ENCODE results near the gene DNAH17. TPM values are rescaled to one million over a fixed set of nuclear protein-coding genes. Genes with fewer than 3 reads are reported as not detected.

DNAH17 gene
- total RNA-seq, 1 experiment from 2014 or later, result 0.69 TPM

- Histone ChIP-seq H4K20me1 (ENCODE audit: insufficient read depth) (no peaks in the 10 kb centered on the region), H3K9me3 (ENCODE audit: control insufficient read depth in 1 of 2, insufficient read depth in 1 of 2, low read depth in 1 of 2, low read length in 2 of 2) (no peaks in the 10 kb centered on the region), H3K79me2 (ENCODE audit: insufficient read depth, low read length) (no peaks in the 10 kb centered on the region), H3K27ac (ENCODE audit: low read depth, low read length) (no peak overlapping the region), H3K36me3 (ENCODE audit: control insufficient read depth in 1 of 2, insufficient read depth in 2 of 2, low read length in 2 of 2) (no peaks in the 10 kb centered on the region), H3K4me1 (ENCODE audit: control insufficient read depth in 1 of 2, insufficient read depth in 2 of 2, low read length in 2 of 2) (no peaks in the 10 kb centered on the region), H3K9ac (ENCODE audit: low read length) (no peak overlapping the region), H3K9me2 (ENCODE audit: insufficient read depth) (no peaks in the 10 kb centered on the region), H3K4me3 (replicated peaks in 1 of 2; ENCODE audit: low read depth in 1 of 2, low read length in 2 of 2) (no peak overlapping the region), H3K4me2 (ENCODE audit: low read length) (no peak overlapping the region), H3K27me3 (ENCODE audit: insufficient read depth, low read length) (peaks cover 12% of the 10 kb centered on the region), H2AFZ (ENCODE audit: low read depth, low read length, poor library complexity, severe bottlenecking) (no peak overlapping the region)
- ChIA-PET POLR2A (no interaction called here), CTCF (no interaction called here), RAD21 (ENCODE audit: low non-redundant PET in 1 of 2, low total read pairs in 2 of 2, uncharacterized antibody in 2 of 2, unreplicated experiment in 2 of 2) (no interaction called here)
- no peak for ATAC-seq
- TF ChIP-seq SIN3A (IDR thresholded peaks at IDR 0.05; ENCODE audit: low read depth), result no peak
- no peak for TF ChIP-seq ELF1 (IDR thresholded peaks at IDR 0.05; ENCODE audit: borderline replicate concordance, low read depth)
- no peak for TF ChIP-seq SRF (IDR thresholded peaks at IDR 0.05; ENCODE audit: low read depth)
- TF ChIP-seq RAD21 (IDR thresholded peaks at IDR 0.05; ENCODE audit: low read depth), result no peak
- no peak for TF ChIP-seq ZFX (IDR thresholded peaks at IDR 0.05)
- TF ChIP-seq MAX (IDR thresholded peaks at IDR 0.05), result no peak
- TF ChIP-seq FOSL1 (IDR thresholded peaks at IDR 0.05; ENCODE audit: low read depth), result no peak
- no peak for DNase-seq (ENCODE audit: low read depth, low spot score)
- intact Hi-C loops (cut with micrococcal nuclease), result no loop called here
- BruUV-seq (replicated peaks), result no TSS peak
These were observed 66.8 kb downstream of the DNAH17 start for GRCh38 chr17:78510141-78511075.

DNA sequence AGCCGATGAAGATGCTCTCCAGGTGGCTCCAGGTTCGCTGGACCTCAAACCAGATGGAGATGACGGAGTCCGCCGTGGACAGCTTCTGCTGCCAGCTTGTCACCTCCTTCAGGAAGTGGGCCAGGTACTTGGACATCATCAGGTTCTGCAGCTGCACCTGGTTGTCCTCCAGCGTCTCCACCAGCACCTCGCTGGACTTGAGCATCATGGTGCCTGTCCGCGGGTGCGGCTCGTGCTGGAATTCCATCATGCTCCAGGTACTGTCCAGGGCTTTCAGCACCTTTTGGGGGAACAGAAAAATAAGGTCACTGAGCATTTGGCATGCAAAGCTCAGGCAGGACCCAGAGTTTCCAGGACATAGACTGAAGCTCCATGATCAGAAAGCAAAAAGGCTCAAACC lies 69.7 kb downstream of the DNAH17 start:
- no peak overlapping the region for H2AFZ ChIP-seq (ENCODE audit: low read depth, low read length, poor library complexity, severe bottlenecking)
- H3K27me3 ChIP-seq (ENCODE audit: insufficient read depth, low read length), result peaks cover 12% of the 10 kb centered on the region
- H3K9me2 ChIP-seq (ENCODE audit: insufficient read depth), result no peaks in the 10 kb centered on the region
- H3K4me3 ChIP-seq (replicated peaks in 1 of 2; ENCODE audit: low read depth in 1 of 2, low read length in 2 of 2), result no peak overlapping the region
- ChIA-PET POLR2A (no interaction called here), CTCF (no interaction called here), RAD21 (ENCODE audit: low non-redundant PET in 1 of 2, low total read pairs in 2 of 2, uncharacterized antibody in 2 of 2, unreplicated experiment in 2 of 2) (no interaction called here)
- H3K4me2 ChIP-seq (ENCODE audit: low read length), result no peak overlapping the region
- H3K27ac ChIP-seq (ENCODE audit: low read depth, low read length), result no peak overlapping the region
- H3K36me3 ChIP-seq (ENCODE audit: control insufficient read depth in 1 of 2, insufficient read depth in 2 of 2, low read length in 2 of 2), result no peaks in the 10 kb centered on the region
- H3K4me1 ChIP-seq (ENCODE audit: control insufficient read depth in 1 of 2, insufficient read depth in 2 of 2, low read length in 2 of 2), result no peaks in the 10 kb centered on the region
- BruUV-seq (replicated peaks), result no TSS peak
- DNase-seq (ENCODE audit: low read depth, low spot score) (no peak), ATAC-seq (no peak)
- TF ChIP-seq JUND (IDR thresholded peaks at IDR 0.05) (no peak), CBX3 (IDR thresholded peaks at IDR 0.05; ENCODE audit: low read depth) (no peak), RAD21 (IDR thresholded peaks at IDR 0.05; ENCODE audit: low read depth) (no peak)
- no peak overlapping the region for H3K9ac ChIP-seq (ENCODE audit: low read length)
- H3K9me3 ChIP-seq (ENCODE audit: control insufficient read depth in 1 of 2, insufficient read depth in 1 of 2, low read depth in 1 of 2, low read length in 2 of 2), result no peaks in the 10 kb centered on the region
- H3K79me2 ChIP-seq (ENCODE audit: insufficient read depth, low read length), result no peaks in the 10 kb centered on the region
- H4K20me1 ChIP-seq (ENCODE audit: insufficient read depth), result no peaks in the 10 kb centered on the region
- intact Hi-C loops (cut with micrococcal nuclease), result no loop called here

Measured in HCT116 (cell line).